ENCODE results near the gene ARHGEF39. TPM values are rescaled to one million over a fixed set of nuclear protein-coding genes. Genes with fewer than 3 reads are reported as not detected.

The ARHGEF39 gene
- total RNA-seq, 1 donor from 2014 or later, result 14.2 TPM

DNA sequence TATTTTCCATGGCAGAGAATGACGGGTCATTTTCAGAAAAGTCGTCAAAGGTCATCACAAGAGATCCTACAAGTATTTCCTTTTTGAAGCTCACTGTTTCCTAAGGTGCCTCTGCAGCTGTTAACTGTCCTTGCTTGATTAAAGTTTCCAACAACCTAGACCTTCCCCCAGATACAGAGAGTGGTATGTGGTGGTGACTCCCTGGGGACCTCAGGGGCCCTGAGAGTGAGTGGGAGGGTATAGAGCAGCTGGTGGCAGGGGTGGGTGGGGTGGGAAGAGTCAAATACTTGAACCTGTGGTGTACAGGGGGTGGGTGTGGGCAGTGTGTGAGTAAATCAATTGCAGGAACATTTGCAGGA, 45.2 kb downstream of the ARHGEF39 start:
- Mint-ChIP-seq H3K4me3 (no peak overlapping the region), H3K36me3 (no peaks in the 10 kb centered on the region), H3K27ac (no peak overlapping the region), H3K9me3 (no peaks in the 10 kb centered on the region), H3K27me3 (peaks cover 51% of the 10 kb centered on the region), H3K4me1 (ENCODE audit: unreplicated experiment) (no peaks in the 10 kb centered on the region)
- TF ChIP-seq, protein P1, sequence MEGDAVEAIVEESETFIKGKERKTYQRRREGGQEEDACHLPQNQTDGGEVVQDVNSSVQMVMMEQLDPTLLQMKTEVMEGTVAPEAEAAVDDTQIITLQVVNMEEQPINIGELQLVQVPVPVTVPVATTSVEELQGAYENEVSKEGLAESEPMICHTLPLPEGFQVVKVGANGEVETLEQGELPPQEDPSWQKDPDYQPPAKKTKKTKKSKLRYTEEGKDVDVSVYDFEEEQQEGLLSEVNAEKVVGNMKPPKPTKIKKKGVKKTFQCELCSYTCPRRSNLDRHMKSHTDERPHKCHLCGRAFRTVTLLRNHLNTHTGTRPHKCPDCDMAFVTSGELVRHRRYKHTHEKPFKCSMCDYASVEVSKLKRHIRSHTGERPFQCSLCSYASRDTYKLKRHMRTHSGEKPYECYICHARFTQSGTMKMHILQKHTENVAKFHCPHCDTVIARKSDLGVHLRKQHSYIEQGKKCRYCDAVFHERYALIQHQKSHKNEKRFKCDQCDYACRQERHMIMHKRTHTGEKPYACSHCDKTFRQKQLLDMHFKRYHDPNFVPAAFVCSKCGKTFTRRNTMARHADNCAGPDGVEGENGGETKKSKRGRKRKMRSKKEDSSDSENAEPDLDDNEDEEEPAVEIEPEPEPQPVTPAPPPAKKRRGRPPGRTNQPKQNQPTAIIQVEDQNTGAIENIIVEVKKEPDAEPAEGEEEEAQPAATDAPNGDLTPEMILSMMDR (conservative IDR thresholded peaks at IDR 0.05), result no peak
- no peak for DNase-seq (ENCODE audit: extremely low spot score, unreplicated experiment)

DNA sequence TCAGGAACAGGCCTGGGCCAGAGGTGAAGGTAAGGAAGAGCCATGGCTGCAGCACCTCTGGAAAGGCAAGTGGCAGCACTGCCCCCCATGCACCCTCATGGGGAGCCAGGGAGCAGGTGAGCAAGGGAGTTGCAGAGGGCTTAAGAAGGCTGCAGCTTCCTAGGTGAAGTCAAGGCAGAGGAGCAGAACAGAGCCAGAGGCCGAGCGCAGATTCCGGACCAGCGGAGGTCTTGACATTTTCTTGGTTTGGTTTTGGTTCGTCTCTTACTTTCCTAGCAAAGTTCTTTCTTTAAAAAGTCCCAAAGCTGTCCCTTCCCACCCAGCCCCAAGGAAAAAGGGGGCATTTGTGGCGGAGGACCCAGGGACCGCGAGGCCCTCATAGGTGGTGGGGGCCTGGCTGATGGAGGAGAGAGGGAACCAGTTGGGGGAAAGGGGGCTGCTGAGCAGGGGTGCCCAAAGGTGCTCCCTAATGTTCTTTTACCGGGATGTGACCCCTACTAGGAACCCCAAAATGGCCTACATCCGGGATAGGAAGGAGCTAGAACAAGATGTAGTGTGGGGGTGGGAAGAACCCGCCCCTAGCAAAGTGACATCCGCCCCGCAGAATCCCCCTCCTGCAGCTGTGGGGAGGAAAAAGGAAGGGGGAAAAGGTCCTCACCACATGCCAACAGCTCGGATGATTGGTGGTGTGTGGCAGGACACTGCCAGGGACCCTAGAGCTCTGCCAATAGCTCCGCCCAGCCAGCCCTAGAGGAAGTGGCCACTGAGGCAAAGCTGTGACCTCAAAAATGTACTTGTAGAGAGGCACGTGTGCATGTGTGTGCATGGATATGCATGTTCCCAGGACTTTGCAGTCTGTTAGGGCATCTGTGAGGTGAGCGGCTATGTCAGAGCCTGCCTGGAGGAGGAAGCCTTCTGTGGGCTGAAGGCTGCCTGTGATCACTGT, 45.9 kb downstream of the ARHGEF39 start:
- Mint-ChIP-seq H3K4me1 (ENCODE audit: unreplicated experiment) (no peaks in the 10 kb centered on the region), H3K9me3 (no peaks in the 10 kb centered on the region), H3K27me3 (peaks cover 57% of the 10 kb centered on the region), H3K27ac (no peak overlapping the region), H3K36me3 (no peaks in the 10 kb centered on the region), H3K4me3 (no peak overlapping the region)
- TF ChIP-seq, protein P1 (conservative IDR thresholded peaks at IDR 0.05), result no peak
- DNase-seq (ENCODE audit: extremely low spot score, unreplicated experiment), result no peak

DNA sequence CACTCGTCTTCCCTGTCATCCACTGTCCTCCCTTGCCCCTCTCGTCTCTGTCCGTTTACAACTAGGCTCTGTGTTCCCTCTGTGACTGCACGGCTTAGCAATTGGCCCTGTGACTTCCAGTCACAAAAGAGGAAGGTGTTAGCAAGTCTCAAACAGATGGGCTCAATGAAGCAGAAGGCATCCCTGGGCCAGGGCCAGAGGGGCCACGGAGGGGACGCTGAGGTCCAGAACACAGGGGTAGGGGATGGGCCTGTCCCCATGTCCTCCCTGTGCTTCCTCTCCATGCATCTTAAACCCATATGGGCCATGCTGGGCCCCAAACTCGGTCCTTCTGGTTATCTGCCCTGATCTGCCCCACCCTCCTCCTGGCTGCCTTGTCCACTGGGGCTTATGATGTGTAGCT, 46.7 kb downstream of the ARHGEF39 start, which contains the start of gene CD72:
TSS of gene CD72 (minus strand) at position 89 of the 403 bp plus-strand sequence. CDS start 110 bp downstream, outside the sequence.
- peaks cover 65% of the 10 kb centered on the region for H3K27me3 Mint-ChIP-seq
- H3K27ac Mint-ChIP-seq, result peak within 1 kb of the TSS; percentile 65
- H3K4me1 Mint-ChIP-seq (ENCODE audit: unreplicated experiment), result no peaks in the 10 kb centered on the region
- peak within 1 kb of the TSS; percentile 83 for H3K4me3 Mint-ChIP-seq
- DNase-seq (ENCODE audit: extremely low spot score, unreplicated experiment), result no peak
- TF ChIP-seq, protein P1 (conservative IDR thresholded peaks at IDR 0.05), result no peak
- no peaks in the 10 kb centered on the region for H3K9me3 Mint-ChIP-seq
- H3K36me3 Mint-ChIP-seq, result no peaks in the 10 kb centered on the region

DNA sequence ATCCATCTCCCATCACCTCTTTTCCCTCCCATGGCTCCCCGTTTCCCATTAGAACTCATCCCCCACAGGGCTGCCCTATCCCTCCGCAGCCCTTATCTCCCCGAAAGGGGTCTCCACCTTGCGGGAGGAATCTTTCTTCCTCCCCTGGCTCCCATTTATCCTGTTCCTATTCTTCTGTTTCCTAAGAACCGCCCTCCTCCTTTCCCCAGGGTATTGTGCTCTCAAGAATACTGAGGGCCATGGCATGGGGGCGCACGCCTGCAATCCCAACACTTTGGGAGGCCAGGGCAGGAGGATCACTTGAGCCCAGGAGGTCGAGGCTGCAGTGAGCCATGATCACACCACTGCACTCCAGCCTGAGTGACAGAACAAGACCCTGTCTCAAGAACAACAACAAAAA, 47.4 kb downstream of the ARHGEF39 start:
- no peaks in the 10 kb centered on the region for H3K9me3 Mint-ChIP-seq
- no peaks in the 10 kb centered on the region for H3K4me1 Mint-ChIP-seq (ENCODE audit: unreplicated experiment)
- peak overlapping the region; percentile 65 for H3K27ac Mint-ChIP-seq
- H3K36me3 Mint-ChIP-seq, result no peaks in the 10 kb centered on the region
- H3K27me3 Mint-ChIP-seq, result peaks cover 73% of the 10 kb centered on the region
- peak overlapping the region; percentile 83 for H3K4me3 Mint-ChIP-seq
- TF ChIP-seq, protein P1 (conservative IDR thresholded peaks at IDR 0.05), result no peak
- no peak for DNase-seq (ENCODE audit: extremely low spot score, unreplicated experiment)

DNA sequence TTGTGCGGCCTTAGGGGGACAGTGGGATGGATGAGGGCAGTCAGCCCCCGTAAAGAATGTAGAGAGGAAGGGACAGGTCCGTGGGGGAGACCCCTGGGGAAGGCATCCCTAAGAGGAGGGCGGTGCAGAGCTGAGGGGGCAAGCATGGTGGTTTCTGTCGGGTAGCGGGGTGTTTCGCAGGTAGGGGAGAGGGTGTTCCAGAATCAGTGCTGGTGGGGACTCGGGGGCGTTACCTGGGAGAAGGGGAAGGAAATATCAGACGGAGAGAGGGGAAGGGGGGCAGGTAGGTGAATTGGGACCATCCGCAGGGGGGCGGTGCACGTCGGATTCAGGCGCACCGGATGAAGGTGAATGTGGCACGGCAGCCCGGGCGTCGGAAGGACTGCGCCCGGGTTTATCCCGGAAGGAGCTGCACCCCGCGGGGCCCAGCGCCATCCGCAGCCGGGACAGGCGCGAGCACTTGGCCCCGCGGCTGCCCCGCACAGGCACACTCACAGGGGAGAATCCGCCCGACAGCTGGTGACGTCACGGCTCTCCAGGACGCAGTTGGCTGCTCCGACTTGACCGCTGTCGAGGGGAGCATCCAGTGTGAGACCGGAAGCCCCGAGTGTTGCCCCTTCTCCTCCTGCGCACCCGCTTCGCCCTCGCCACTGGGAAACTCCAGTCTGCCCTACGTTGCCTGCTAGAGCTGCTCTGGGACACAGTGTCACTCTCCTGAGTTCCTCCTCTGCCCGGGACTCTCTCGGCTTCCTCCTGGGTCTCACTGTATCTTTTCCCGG, 48.1 kb downstream of the ARHGEF39 start:
- H3K4me3 Mint-ChIP-seq, result peak overlapping the region; percentile 83
- no peaks in the 10 kb centered on the region for H3K4me1 Mint-ChIP-seq (ENCODE audit: unreplicated experiment)
- TF ChIP-seq, protein P1 (conservative IDR thresholded peaks at IDR 0.05), result no peak
- no peaks in the 10 kb centered on the region for H3K9me3 Mint-ChIP-seq
- H3K27ac Mint-ChIP-seq, result peak overlapping the region; percentile 65
- no peaks in the 10 kb centered on the region for H3K36me3 Mint-ChIP-seq
- DNase-seq (ENCODE audit: extremely low spot score, unreplicated experiment), result no peak
- H3K27me3 Mint-ChIP-seq, result peaks cover 76% of the 10 kb centered on the region

Measured in type B pancreatic cell (in vitro differentiated cells).